Activated T-cell treated with anti-CD3 and anti-CD28 coated beads, Interleukin-2, amount 50 U/mL, for 4 hours (primary cell): ENCODE measurements around the gene CLDN3. TPM values are rescaled to one million over a fixed set of nuclear protein-coding genes. Genes with fewer than 3 reads are reported as not detected.
"Not testable (repeated sequence)": the region's sequence is repeated elsewhere in the genome, so short reads cannot be mapped to it uniquely, and the experiment has no call there.

ENCODE experiments used
- ATAC-seq, 2 donors: fragments of 200-7000 bp; cut with Tn5 transposase; one replicate each; pipeline ENCODE4 v1.10.0; 2021
- DNase-seq: peaks from one replicate; pipeline ENCODE4 v3.0.0-alpha.2; 2020
- H3K27me3 Mint-ChIP-seq: one replicate; pipeline ENCODE4 v1.8.0; 2021; ENCODE audit warnings: low read depth, mixed read lengths
- H3K36me3 Mint-ChIP-seq: one replicate; pipeline ENCODE4 v1.8.0; 2022; ENCODE audit warnings: mixed read lengths; ENCODE audit not compliant: insufficient read depth
- H3K4me1 Mint-ChIP-seq: one replicate; pipeline ENCODE4 v1.8.0; 2021; ENCODE audit warnings: low read depth, mixed read lengths
- H3K4me3 Mint-ChIP-seq: one replicate; pipeline ENCODE4 v1.8.0; 2021; ENCODE audit warnings: mild to moderate bottlenecking, moderate library complexity, mixed read lengths
- H3K9me3 Mint-ChIP-seq: one replicate; pipeline ENCODE4 v1.8.0; 2021; ENCODE audit warnings: mixed read lengths
- total RNA-seq, 3 donors: library from RNA; stranded (reverse); gene quantifications; one replicate each; pipeline ENCODE4 v1.2.1, GENCODE V29; 2021

The CLDN3 gene
- total RNA-seq, 3 donors from 2014 or later = 0.16 to 0.23 (median 0.22) TPM

- Mint-ChIP-seq H3K4me1 (peaks cover 15% of the 10 kb centered on the region), H3K36me3 (no peaks in the 10 kb centered on the region), H3K9me3 (no peaks in the 10 kb centered on the region), H3K4me3 (no peak overlapping the region), H3K27me3 (no peaks in the 10 kb centered on the region)
- no peak for ATAC-seq
- DNase-seq = no peak
These were observed 34.6 kb downstream of the CLDN3 start for GRCh38 chr7:73735528-73735905.

GRCh38 chr7:73734619-73735527, 35.2 kb downstream of the CLDN3 start:
- H3K27me3 Mint-ChIP-seq = no peaks in the 10 kb centered on the region
- H3K9me3 Mint-ChIP-seq = no peaks in the 10 kb centered on the region
- no peak overlapping the region for H3K4me3 Mint-ChIP-seq
- peaks cover 15% of the 10 kb centered on the region for H3K4me1 Mint-ChIP-seq
- ATAC-seq = peak; percentile 59 to 61
- peak; percentile 80 for DNase-seq
- H3K36me3 Mint-ChIP-seq = no peaks in the 10 kb centered on the region

GRCh38 chr7:73732397-73732796, 37.7 kb downstream of the CLDN3 start:
- Mint-ChIP-seq H3K9me3 (no peaks in the 10 kb centered on the region), H3K4me1 (peaks cover 8% of the 10 kb centered on the region), H3K27me3 (peaks cover 9% of the 10 kb centered on the region), H3K4me3 (no peak overlapping the region), H3K36me3 (no peaks in the 10 kb centered on the region)
- no peak for DNase-seq
- ATAC-seq = no peak

- Mint-ChIP-seq H3K4me1 (peaks cover 6% of the 10 kb centered on the region), H3K36me3 (no peaks in the 10 kb centered on the region), H3K27me3 (peaks cover 9% of the 10 kb centered on the region), H3K9me3 (no peaks in the 10 kb centered on the region), H3K4me3 (no peak overlapping the region)
- no peak for DNase-seq
- ATAC-seq = no peak
These were observed 39.6 kb downstream of the CLDN3 start for GRCh38 chr7:73730485-73730884.

- DNase-seq = no peak
- no peaks in the 10 kb centered on the region for H3K4me1 Mint-ChIP-seq
- H3K27me3 Mint-ChIP-seq = peaks cover 9% of the 10 kb centered on the region
- ATAC-seq = no peak
- no peaks in the 10 kb centered on the region for H3K36me3 Mint-ChIP-seq
- no peak overlapping the region for H3K4me3 Mint-ChIP-seq
- H3K9me3 Mint-ChIP-seq = no peaks in the 10 kb centered on the region
These were observed 41.5 kb downstream of the CLDN3 start for GRCh38 chr7:73728551-73728950.

- H3K9me3 Mint-ChIP-seq = no peaks in the 10 kb centered on the region
- H3K36me3 Mint-ChIP-seq = no peaks in the 10 kb centered on the region
- peaks cover 9% of the 10 kb centered on the region for H3K27me3 Mint-ChIP-seq
- H3K4me3 Mint-ChIP-seq = no peak overlapping the region
- ATAC-seq = no peak
- DNase-seq = no peak
- H3K4me1 Mint-ChIP-seq = no peaks in the 10 kb centered on the region
These were observed 42.1 kb downstream of the CLDN3 start for GRCh38 chr7:73727952-73728351.

- peaks cover 9% of the 10 kb centered on the region for H3K27me3 Mint-ChIP-seq
- H3K4me1 Mint-ChIP-seq = no peaks in the 10 kb centered on the region
- peak; percentile 11 to 28 for ATAC-seq
- H3K36me3 Mint-ChIP-seq = no peaks in the 10 kb centered on the region
- no peak for DNase-seq
- H3K4me3 Mint-ChIP-seq = no peak overlapping the region
- H3K9me3 Mint-ChIP-seq = no peaks in the 10 kb centered on the region
These were observed 44.0 kb downstream of the CLDN3 start for GRCh38 chr7:73726083-73726466.

GRCh38 chr7:73723813-73724212, 46.3 kb downstream of the CLDN3 start:
- Mint-ChIP-seq H3K36me3 (no peaks in the 10 kb centered on the region), H3K9me3 (no peaks in the 10 kb centered on the region), H3K4me3 (no peak overlapping the region), H3K27me3 (peaks cover 9% of the 10 kb centered on the region), H3K4me1 (peaks cover 5% of the 10 kb centered on the region)
- ATAC-seq (no peak), DNase-seq (no peak)

- H3K4me1 Mint-ChIP-seq = peaks cover 9% of the 10 kb centered on the region
- H3K9me3 Mint-ChIP-seq = no peaks in the 10 kb centered on the region
- no peaks in the 10 kb centered on the region for H3K36me3 Mint-ChIP-seq
- no peak for DNase-seq
- ATAC-seq = no peak
- H3K27me3 Mint-ChIP-seq = peaks cover 2% of the 10 kb centered on the region
- no peak overlapping the region for H3K4me3 Mint-ChIP-seq
These were observed 47.3 kb downstream of the CLDN3 start for GRCh38 chr7:73722785-73723184.

GRCh38 chr7:73722182-73722581, 47.9 kb downstream of the CLDN3 start:
- DNase-seq, ATAC-seq, H3K27me3 Mint-ChIP-seq, H3K36me3 Mint-ChIP-seq, H3K9me3 Mint-ChIP-seq, H3K4me3 Mint-ChIP-seq: not testable (repeated sequence)
- H3K4me1 Mint-ChIP-seq = peaks cover 15% of the 10 kb centered on the region

GRCh38 chr7:73721377-73721817, 48.7 kb downstream of the CLDN3 start:
- ATAC-seq = no peak
- Mint-ChIP-seq H3K27me3 (no peaks in the 10 kb centered on the region), H3K4me3 (no peak overlapping the region), H3K4me1 (peaks cover 20% of the 10 kb centered on the region), H3K36me3 (no peaks in the 10 kb centered on the region), H3K9me3 (no peaks in the 10 kb centered on the region)
- no peak for DNase-seq

GRCh38 chr7:73720443-73720842, 49.6 kb downstream of the CLDN3 start:
- ATAC-seq, DNase-seq, H3K27me3 Mint-ChIP-seq: not testable (repeated sequence)

GRCh38 chr7:73719806-73720169, 50.3 kb downstream of the CLDN3 start:
- DNase-seq (no peak), ATAC-seq (no peak)
- peaks cover 29% of the 10 kb centered on the region for H3K4me1 Mint-ChIP-seq
- H3K9me3 Mint-ChIP-seq = no peaks in the 10 kb centered on the region
- no peaks in the 10 kb centered on the region for H3K27me3 Mint-ChIP-seq
- no peaks in the 10 kb centered on the region for H3K36me3 Mint-ChIP-seq
- H3K4me3 Mint-ChIP-seq = peak overlapping the region; percentile 66

More at GRCh38 chr7:73720443-73720842, 49.6 kb downstream of the CLDN3 start:
- not testable (repeated sequence) for H3K9me3 Mint-ChIP-seq, H3K36me3 Mint-ChIP-seq
- Mint-ChIP-seq H3K4me1 (peaks cover 28% of the 10 kb centered on the region), H3K4me3 (peak overlapping the region; percentile 66)
